Measurements from ENCODE around the gene RAC2. TPM values are rescaled to one million over a fixed set of nuclear protein-coding genes. Genes with fewer than 3 reads are reported as not detected.

The RAC2 gene
- total and polyA plus RNA-seq, 9 of the 15 experiments (the other 6 are each of a cell fraction or from before 2014, with no cell fraction given), result 22.7 to 103 (median 43.3) TPM

DNA sequence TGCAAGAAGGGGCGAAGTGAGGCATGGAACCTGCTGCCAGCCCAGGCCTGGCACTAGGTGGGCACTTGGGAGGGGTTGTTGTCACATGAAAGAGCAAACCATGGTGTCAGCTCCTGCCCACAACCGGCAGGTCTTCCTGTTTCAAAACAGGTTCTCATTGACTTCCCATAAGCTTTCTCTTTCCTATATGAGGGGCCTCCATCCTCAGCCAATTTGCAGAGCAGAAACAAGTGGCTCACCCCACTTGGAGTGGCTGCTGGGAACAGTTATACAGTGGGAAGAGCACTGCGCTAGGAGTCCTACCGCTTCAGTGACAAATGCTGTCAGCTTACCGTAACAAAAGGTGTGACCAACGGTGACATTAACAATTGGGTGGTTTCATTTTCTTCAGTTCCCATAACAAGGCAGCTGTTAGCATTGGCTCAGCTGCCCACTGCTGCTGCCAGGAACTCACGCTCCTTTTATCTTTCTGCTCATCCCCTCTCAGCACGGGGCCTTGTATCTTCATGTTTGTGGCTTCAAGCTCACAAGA, 21.6 kb downstream of the RAC2 start:
- POLR2A ChIA-PET, result interaction anchor here (0.5 to 1.1 kb wide), 4 partner anchors 8 to 86 kb away, joined by 3 to 4 read pairs (median 4); partner anchors contain the start of gene RAC2
- BruUV-seq (replicated peaks), result no TSS peak
- DNase-seq (ENCODE audit: extremely low read depth in 1 of 4, low spot score in 3 of 4), result no peak
- peak; percentile 49 for TF ChIP-seq RBM25 (IDR thresholded peaks at IDR 0.05; ENCODE audit: low read depth, low read length, severe bottlenecking)
- no peak for TF ChIP-seq NR2C2 (CRISPR knock-in tag; IDR thresholded peaks at IDR 0.05)
- no peak for TF ChIP-seq NR2C2 (tag; IDR thresholded peaks at IDR 0.05)
- TF ChIP-seq GATA2 (CRISPR knock-in tag; IDR thresholded peaks at IDR 0.05), result no peak
- TF ChIP-seq FOXJ3 (CRISPR knock-in tag; IDR thresholded peaks at IDR 0.05), result no peak
- TF ChIP-seq RFX1 (IDR thresholded peaks at IDR 0.05), result no peak
- TF ChIP-seq, protein P1, sequence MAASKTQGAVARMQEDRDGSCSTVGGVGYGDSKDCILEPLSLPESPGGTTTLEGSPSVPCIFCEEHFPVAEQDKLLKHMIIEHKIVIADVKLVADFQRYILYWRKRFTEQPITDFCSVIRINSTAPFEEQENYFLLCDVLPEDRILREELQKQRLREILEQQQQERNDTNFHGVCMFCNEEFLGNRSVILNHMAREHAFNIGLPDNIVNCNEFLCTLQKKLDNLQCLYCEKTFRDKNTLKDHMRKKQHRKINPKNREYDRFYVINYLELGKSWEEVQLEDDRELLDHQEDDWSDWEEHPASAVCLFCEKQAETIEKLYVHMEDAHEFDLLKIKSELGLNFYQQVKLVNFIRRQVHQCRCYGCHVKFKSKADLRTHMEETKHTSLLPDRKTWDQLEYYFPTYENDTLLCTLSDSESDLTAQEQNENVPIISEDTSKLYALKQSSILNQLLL (CRISPR knock-in tag; IDR thresholded peaks at IDR 0.05; ENCODE audit: borderline replicate concordance), result no peak
- no peak for TF ChIP-seq C11orf30 (IDR thresholded peaks at IDR 0.05; ENCODE audit: low read depth)
- TF ChIP-seq, protein P2, sequence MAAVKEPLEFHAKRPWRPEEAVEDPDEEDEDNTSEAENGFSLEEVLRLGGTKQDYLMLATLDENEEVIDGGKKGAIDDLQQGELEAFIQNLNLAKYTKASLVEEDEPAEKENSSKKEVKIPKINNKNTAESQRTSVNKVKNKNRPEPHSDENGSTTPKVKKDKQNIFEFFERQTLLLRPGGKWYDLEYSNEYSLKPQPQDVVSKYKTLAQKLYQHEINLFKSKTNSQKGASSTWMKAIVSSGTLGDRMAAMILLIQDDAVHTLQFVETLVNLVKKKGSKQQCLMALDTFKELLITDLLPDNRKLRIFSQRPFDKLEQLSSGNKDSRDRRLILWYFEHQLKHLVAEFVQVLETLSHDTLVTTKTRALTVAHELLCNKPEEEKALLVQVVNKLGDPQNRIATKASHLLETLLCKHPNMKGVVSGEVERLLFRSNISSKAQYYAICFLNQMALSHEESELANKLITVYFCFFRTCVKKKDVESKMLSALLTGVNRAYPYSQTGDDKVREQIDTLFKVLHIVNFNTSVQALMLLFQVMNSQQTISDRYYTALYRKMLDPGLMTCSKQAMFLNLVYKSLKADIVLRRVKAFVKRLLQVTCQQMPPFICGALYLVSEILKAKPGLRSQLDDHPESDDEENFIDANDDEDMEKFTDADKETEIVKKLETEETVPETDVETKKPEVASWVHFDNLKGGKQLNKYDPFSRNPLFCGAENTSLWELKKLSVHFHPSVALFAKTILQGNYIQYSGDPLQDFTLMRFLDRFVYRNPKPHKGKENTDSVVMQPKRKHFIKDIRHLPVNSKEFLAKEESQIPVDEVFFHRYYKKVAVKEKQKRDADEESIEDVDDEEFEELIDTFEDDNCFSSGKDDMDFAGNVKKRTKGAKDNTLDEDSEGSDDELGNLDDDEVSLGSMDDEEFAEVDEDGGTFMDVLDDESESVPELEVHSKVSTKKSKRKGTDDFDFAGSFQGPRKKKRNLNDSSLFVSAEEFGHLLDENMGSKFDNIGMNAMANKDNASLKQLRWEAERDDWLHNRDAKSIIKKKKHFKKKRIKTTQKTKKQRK (IDR thresholded peaks at IDR 0.05; ENCODE audit: borderline replicate concordance, low read depth, low read length), result no peak
- TF ChIP-seq CREM (IDR thresholded peaks at IDR 0.05; ENCODE audit: low read depth), result no peak
- TF ChIP-seq, protein P3, sequence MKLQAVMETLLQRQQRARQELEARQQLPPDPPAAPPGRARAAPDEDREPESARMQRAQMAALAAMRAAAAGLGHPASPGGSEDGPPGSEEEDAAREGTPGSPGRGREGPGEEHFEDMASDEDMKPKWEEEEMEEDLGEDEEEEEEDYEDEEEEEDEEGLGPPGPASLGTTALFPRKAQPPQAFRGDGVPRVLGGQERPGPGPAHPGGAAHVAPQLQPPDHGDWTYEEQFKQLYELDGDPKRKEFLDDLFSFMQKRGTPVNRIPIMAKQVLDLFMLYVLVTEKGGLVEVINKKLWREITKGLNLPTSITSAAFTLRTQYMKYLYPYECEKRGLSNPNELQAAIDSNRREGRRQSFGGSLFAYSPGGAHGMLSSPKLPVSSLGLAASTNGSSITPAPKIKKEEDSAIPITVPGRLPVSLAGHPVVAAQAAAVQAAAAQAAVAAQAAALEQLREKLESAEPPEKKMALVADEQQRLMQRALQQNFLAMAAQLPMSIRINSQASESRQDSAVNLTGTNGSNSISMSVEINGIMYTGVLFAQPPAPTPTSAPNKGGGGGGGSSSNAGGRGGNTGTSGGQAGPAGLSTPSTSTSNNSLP (IDR thresholded peaks at IDR 0.05; ENCODE audit: borderline replicate concordance, low read depth, low read length), result no peak
- TF ChIP-seq HIVEP1 (CRISPR knock-in tag; IDR thresholded peaks at IDR 0.05), result no peak
- TF ChIP-seq FOXM1 (IDR thresholded peaks at IDR 0.05; ENCODE audit: low read depth), result no peak
- no peak for TF ChIP-seq FOXM1 (CRISPR knock-in tag; IDR thresholded peaks at IDR 0.05; ENCODE audit: low read depth)
- no peak for TF ChIP-seq HNRNPUL1 (IDR thresholded peaks at IDR 0.05; ENCODE audit: low read length)
- 0 out of 2 replicates have a peak, but pooled peaks have one; percentile 38 for TF ChIP-seq SMARCA5 (IDR thresholded peaks at IDR 0.05)

More for the DNA sequence above, 21.6 kb downstream of the RAC2 start:
- Histone ChIP-seq H3K36me3 (ENCODE audit: control insufficient read depth, insufficient read depth, low read length) (peaks cover 26% of the 10 kb centered on the region; the same call in 2 of the 3 replicates), H3K79me2 (ENCODE audit: control insufficient read depth, insufficient read depth, low read length) (no peaks in the 10 kb centered on the region), H4K20me1 (replicated peaks; ENCODE audit: control insufficient read depth, insufficient read depth, low read length) (no peaks in the 10 kb centered on the region), H3K9me1 (ENCODE audit: control insufficient read depth, insufficient read depth, low read length) (no peaks in the 10 kb centered on the region), H2AFZ (ENCODE audit: low read depth, low read length) (no peak overlapping the region), H3K4me2 (ENCODE audit: insufficient read depth, low read length) (no peak overlapping the region), H3K4me1 (replicated peaks in 1 of 2; ENCODE audit: control insufficient read depth in 2 of 2, insufficient read depth in 2 of 2, low read length in 2 of 2) (no peaks in the 10 kb centered on the region; a peak in 1 of 5 replicates), H3K4me3 (no peak overlapping the region), H3K9me3 (replicated peaks; ENCODE audit: control insufficient read depth, insufficient read depth, low read depth, low read length) (no peaks in the 10 kb centered on the region), H3K27me3 (ENCODE audit: control insufficient read depth in 2 of 2, insufficient read depth in 2 of 2, low read length in 2 of 2) (no peaks in the 10 kb centered on the region; a peak in 1 of 5 replicates), H3K27ac (ENCODE audit: extremely low read depth, low read depth, low read length) (no peak overlapping the region), H3K9ac (ENCODE audit: insufficient read depth in 1 of 2, low read depth in 2 of 2, low read length in 2 of 2) (no peak overlapping the region)
- ATAC-seq (no peak), FAIRE-seq (no peak)
- in situ Hi-C loops (cut with MboI), result no loop called here
- WGBS (ENCODE audit: insufficient coverage, low coverage, missing lambda C conversion rate), result 52% methylated on average over 7 of the region's 8 CpGs
- intact Hi-C loops (cut with micrococcal nuclease), result no loop called here
- CTCF ChIA-PET (ENCODE audit: low intra/inter-chr PET ratio), result no interaction called here

Data from K562 (cell line).